ENCODE results near the gene PRSS50.

Gene PRSS50

GRCh38 chr3:46725621-46726314 lies 8.1 kb upstream of the PRSS50 start:
- no peak for DNase-seq (ENCODE audit: low read depth in 2 of 2)

- DNase-seq (ENCODE audit: low read depth in 2 of 2): no peak
Measured at GRCh38 chr3:46724424-46724823, 6.8 kb upstream of the PRSS50 start.

GRCh38 chr3:46722443-46722842 lies 4.8 kb upstream of the PRSS50 start:
- DNase-seq (ENCODE audit: low read depth in 2 of 2): no peak

- DNase-seq (ENCODE audit: low read depth in 2 of 2): no peak
Measured at GRCh38 chr3:46721009-46721408, 3.3 kb upstream of the PRSS50 start.

GRCh38 chr3:46719735-46720271 lies 2.1 kb upstream of the PRSS50 start:
- DNase-seq (ENCODE audit: low read depth in 2 of 2): no peak

- DNase-seq (ENCODE audit: low read depth in 2 of 2): no peak
Measured at GRCh38 chr3:46719044-46719565, 1.4 kb upstream of the PRSS50 start.

- DNase-seq (ENCODE audit: low read depth in 2 of 2): no peak
Measured at GRCh38 chr3:46716461-46717441, 918 bp downstream of the PRSS50 start.

- no peak for DNase-seq (ENCODE audit: low read depth in 2 of 2)
Measured at GRCh38 chr3:46715507-46716175, 2.0 kb downstream of the PRSS50 start.

GRCh38 chr3:46714728-46715506 lies 2.8 kb downstream of the PRSS50 start:
- DNase-seq (ENCODE audit: low read depth in 2 of 2): no peak

GRCh38 chr3:46713898-46714552 lies 3.6 kb downstream of the PRSS50 start:
- DNase-seq (ENCODE audit: low read depth in 2 of 2): no peak

GRCh38 chr3:46713050-46713897 lies 4.4 kb downstream of the PRSS50 start:
- DNase-seq (ENCODE audit: low read depth in 2 of 2): no peak

GRCh38 chr3:46712191-46713049 lies 5.2 kb downstream of the PRSS50 start:
- no peak for DNase-seq (ENCODE audit: low read depth in 2 of 2)

- DNase-seq (ENCODE audit: low read depth in 2 of 2): no peak
Measured at GRCh38 chr3:46711760-46712159, 5.9 kb downstream of the PRSS50 start.

- no peak for DNase-seq (ENCODE audit: low read depth in 2 of 2)
Measured at GRCh38 chr3:46711305-46711704, 6.4 kb downstream of the PRSS50 start.

GRCh38 chr3:46710671-46711295 lies 6.9 kb downstream of the PRSS50 start:
- DNase-seq (ENCODE audit: low read depth in 2 of 2): no peak

GRCh38 chr3:46710229-46710628 lies 7.4 kb downstream of the PRSS50 start:
- DNase-seq (ENCODE audit: low read depth in 2 of 2): no peak

- no peak for DNase-seq (ENCODE audit: low read depth in 2 of 2)
Measured at GRCh38 chr3:46709721-46710120, 7.9 kb downstream of the PRSS50 start.

GRCh38 chr3:46709157-46709654 lies 8.5 kb downstream of the PRSS50 start:
- DNase-seq (ENCODE audit: low read depth in 2 of 2): no peak

All from stimulated activated CD4-positive, alpha-beta T cell treated with anti-CD3 and anti-CD28 coated beads, Interleukin-12 subunit alpha, Interleukin-12 subunit beta, amount 100 ng/mL, for 24 hours (primary cell).